HepG2 (cell line): Measurements from ENCODE around the gene PIMREG. TPM values are rescaled to one million over a fixed set of nuclear protein-coding genes. Genes with fewer than 3 reads are reported as not detected.
A peak's percentile ranks its signal among the peaks of the same experiment; 100 is the strongest.

ENCODE experiments used
- ATAC-seq: fragments of 200-7000 bp; cut with Tn5 transposase; 3 replicates; pipeline ENCODE4 v1.9.1; 2020; ENCODE audit warnings: mild to moderate bottlenecking, moderate library complexity
- BruUV-seq: library from RNA; stranded (reverse); fragments of 400-500 nt; replicated peaks from 2 replicates; lab custom pipeline; 2021; lab: Mats Ljungman, UMichigan
- CTCF ChIA-PET: fragments of 300-600 bp; formaldehyde crosslinking; extraction: SDS; loops from one replicate; lab custom pipeline; 2021; ENCODE audit warnings: low total read pairs, inconsistent platforms, low intra/inter-chr PET ratio; lab: Yijun Ruan, JAX
- POLR2A ChIA-PET: fragments of 350-600 bp; sonication (Branson Sonifier 250); formaldehyde crosslinking; loops from one replicate; lab custom pipeline; 2020; ENCODE audit warnings: antibody characterized with exemption, inconsistent platforms; lab: Yijun Ruan, JAX
- DNase-seq: peaks from one replicate; pipeline ENCODE4 v3.0.0-alpha.2; 2015; ENCODE audit warnings: low spot score
- FAIRE-seq: peaks from 3 replicates; lab custom pipeline; 2011; peaks lifted over from hg19 to GRCh38; lab: Jason Lieb, UNC
- H2AFZ ChIP-seq: one replicate; pipeline ENCODE4 v1.6.1; 2011; ENCODE audit warnings: low read length, inconsistent platforms
- H3K27ac ChIP-seq: fragments of 300-600 bp; 3 replicates; pipeline ENCODE4 v1.8.0; 2011; ENCODE audit warnings: mixed run types, mild to moderate bottlenecking, mixed read lengths, low read length, inconsistent platforms; ENCODE audit not compliant: insufficient read depth; ENCODE audit errors: extremely low read length
- H3K27me3 ChIP-seq, 2 experiments: fragments of 200-600 bp in 1 of 2; 2 replicates in 1 of 2; 3 replicates in 1 of 2; pipeline versions ENCODE4 v1.6.0 to v1.8.0; 2011; ENCODE audit warnings: low read length in 2 of 2, mild to moderate bottlenecking in 2 of 2, moderate library complexity in 2 of 2, inconsistent platforms in 1 of 2; ENCODE audit not compliant: insufficient read depth in 2 of 2, control insufficient read depth in 1 of 2
- H3K36me3 ChIP-seq, 2 experiments: fragments of 200-600 bp in 1 of 2; replicated peaks in 1 of 2; 2 replicates in 1 of 2; 3 replicates in 1 of 2; pipeline versions ENCODE4 v1.5.1 to v1.8.0; 2011; ENCODE audit warnings: low read length in 2 of 2, inconsistent platforms in 1 of 2; ENCODE audit not compliant: insufficient read depth in 2 of 2, control insufficient read depth in 1 of 2
- H3K4me1 ChIP-seq: 2 replicates; pipeline ENCODE4 v1.5.1; 2012; ENCODE audit warnings: low read length, inconsistent platforms; ENCODE audit not compliant: insufficient read depth
- H3K4me2 ChIP-seq: 2 replicates; pipeline ENCODE4 v1.6.0; 2011; ENCODE audit warnings: low read depth, low read length, inconsistent platforms
- H3K4me3 ChIP-seq, 3 experiments: fragments of 200-600 bp in 1 of 3; sonication (generic), shearing (Covaris generic) in 1 of 3; replicated peaks in 1 of 3; 2 replicates each; pipeline ENCODE4 v1.5.1; 2011 to 2016; ENCODE audit warnings: low read length in 3 of 3, inconsistent platforms in 2 of 3, low read depth in 2 of 3, mild to moderate bottlenecking in 2 of 3, control low read depth in 1 of 3, mixed read lengths in 1 of 3; ENCODE audit not compliant: insufficient read depth in 1 of 3
- H3K79me2 ChIP-seq: one replicate; pipeline ENCODE4 v1.6.1; 2011; ENCODE audit warnings: low read length, inconsistent platforms; ENCODE audit not compliant: insufficient read depth
- H3K9ac ChIP-seq: 2 replicates; pipeline ENCODE4 v1.6.0; 2011; ENCODE audit warnings: mild to moderate bottlenecking, low read depth, low read length, inconsistent platforms; ENCODE audit not compliant: insufficient read depth
- H3K9me3 ChIP-seq: 2 replicates; pipeline ENCODE4 v1.5.1; 2012; ENCODE audit warnings: mild to moderate bottlenecking, low read length
- H4K20me1 ChIP-seq: 2 replicates; pipeline ENCODE4 v1.6.0; 2011; ENCODE audit warnings: inconsistent platforms, mild to moderate bottlenecking, low read length, moderate library complexity; ENCODE audit not compliant: insufficient read depth
- FOXA1 ChIP-seq, 2 experiments: fragments of 450-650 bp in 1 of 2; sonication (generic) in 1 of 2; formaldehyde crosslinking in 1 of 2; IDR thresholded peaks; 2 replicates each; pipeline versions ENCODE4 v1.4.0 to v1.6.1; 2016 to 2020; ENCODE audit warnings: missing genetic modification reagents in 1 of 2
- PRMT3 ChIP-seq: sonication (generic); formaldehyde crosslinking; IDR thresholded peaks from 2 replicates; pipeline ENCODE4 v1.8.1; 2022; ENCODE audit warnings: low read depth, mild to moderate bottlenecking, moderate library complexity, missing genetic modification reagents, borderline replicate concordance
- SOX6 ChIP-seq, 2 experiments: fragments of 450-650 bp in 1 of 2; sonication (generic) in 1 of 2; formaldehyde crosslinking in 1 of 2; IDR thresholded peaks; 2 replicates each; pipeline versions ENCODE4 v1.4.0 to v1.6.1; 2017 to 2020; ENCODE audit warnings: antibody characterized with exemption in 1 of 2, mild to moderate bottlenecking in 1 of 2, missing genetic modification reagents in 1 of 2
- ZNF263 ChIP-seq: sonication (generic); formaldehyde crosslinking; IDR thresholded peaks from 2 replicates; pipeline ENCODE4 v1.4.0; 2020; ENCODE audit warnings: missing genetic modification reagents
- ZNF629 ChIP-seq: sonication (generic); formaldehyde crosslinking; conservative IDR thresholded peaks from 2 replicates; pipeline ENCODE4 v1.5.0; 2020; ENCODE audit warnings: missing genetic modification reagents
- ZSCAN21 ChIP-seq: sonication (generic); formaldehyde crosslinking; IDR thresholded peaks from 2 replicates; pipeline ENCODE4 v1.8.0; 2022; ENCODE audit warnings: mild to moderate bottlenecking, missing genetic modification reagents, moderate library complexity, borderline replicate concordance
- WGBS: methylation state at CpG from one replicate; pipeline ENCODE4 v1.1.6; 2017; ENCODE audit warnings: low lambda C conversion rate; 5-methylcytosine and 5-hydroxymethylcytosine counted together
- in situ Hi-C: cut with HindIII; loops from 2 replicates; pipeline ENCODE4 v1.10.0; 2017; ENCODE audit warnings: low pct_unique_long_range_greater_than_20kb; ENCODE audit not compliant: extremely low pct_ligation_motif_present
- intact Hi-C: fragments of 100-400 bp; cut with micrococcal nuclease; formaldehyde crosslinking; loops from one replicate; pipeline ENCODE4 v1.10.0; 2022; ENCODE audit not compliant: unreplicated experiment
- polyA plus RNA-seq, 8 experiments: library from polyadenylated mRNA; depleted of rRNA in 3 of 8; stranded (reverse) in 7 of 8; unstranded in 1 of 8; fragments of >200 nt; fragmentation: Illumina TruSeq in 4 of 8; extraction: Trizol in 4 of 8; gene quantifications; 2 replicates each; pipeline versions ENCODE4 v1.2.1 to v1.2.3, GENCODE V29; 2011 to 2016; ENCODE audit warnings: low read depth in 4 of 8, missing spikeins in 1 of 8, mixed read lengths in 1 of 8; ENCODE audit not compliant: insufficient read depth in 1 of 8
- total RNA-seq, 5 experiments: library from RNA; depleted of rRNA; stranded (reverse); fragments of >200 nt; fragmentation: Illumina TruSeq; extraction: Trizol; gene quantifications; 2 replicates each; pipeline ENCODE4 v1.2.3, GENCODE V29; 2016; ENCODE audit warnings: low read depth in 1 of 5

PIMREG gene
- total and polyA plus RNA-seq, 2 of the 13 experiments (the other 11 are each of a cell fraction or from before 2014, with no cell fraction given), result 15.6 to 30.3 TPM

GRCh38 chr17:6461792-6462524 lies 17.7 kb downstream of the PIMREG start:
- intact Hi-C loops (no loop called here), in situ Hi-C loops (no loop called here)
- no peak overlapping the region for H3K4me2 ChIP-seq
- H3K36me3 ChIP-seq, result no peaks in the 10 kb centered on the region
- H4K20me1 ChIP-seq, result no peaks in the 10 kb centered on the region
- BruUV-seq, result no TSS peak
- FAIRE-seq (no peak), ATAC-seq (no peak), DNase-seq (no peak)
- no peak overlapping the region for H3K9ac ChIP-seq
- CTCF ChIA-PET, result no interaction called here
- POLR2A ChIA-PET, result no interaction called here
- no peaks in the 10 kb centered on the region for H3K79me2 ChIP-seq
- H3K4me1 ChIP-seq, result peaks cover 16% of the 10 kb centered on the region
- no peaks in the 10 kb centered on the region; the same call in 1 of the 2 replicates for H3K9me3 ChIP-seq
- H2AFZ ChIP-seq, result no peak overlapping the region
- no peak overlapping the region for H3K27ac ChIP-seq
- TF ChIP-seq FOXA1 (IDR thresholded peaks at IDR 0.05), result no peak
- no peak for TF ChIP-seq FOXA1 (CRISPR knock-in tag; IDR thresholded peaks at IDR 0.05)
- 0 out of 2 replicates have a peak, but pooled peaks have one; percentile 21 for TF ChIP-seq ZNF629 (CRISPR knock-in tag)
- no peak overlapping the region for H3K4me3 ChIP-seq
- H3K27me3 ChIP-seq, result peaks cover 0 to 3% of the 10 kb centered on the region in 2 experiments; a peak in 3 of 5 replicates
- 43% methylated on average over 10 of the region's 10 CpGs for WGBS

GRCh38 chr17:6462692-6463091 lies 18.4 kb downstream of the PIMREG start:
- 50% methylated on average over 2 of the region's 2 CpGs for WGBS
- TF ChIP-seq ZSCAN21 (CRISPR knock-in tag) (no peak), PRMT3 (CRISPR knock-in tag) (no peak), SOX6 (IDR thresholded peaks at IDR 0.05) (no peak), SOX6 (CRISPR knock-in tag; IDR thresholded peaks at IDR 0.05) (no peak), ZNF263 (peak; percentile 94)
- TF ChIP-seq, all 625 proteins: peak for 1

More at GRCh38 chr17:6462692-6463091, 18.4 kb downstream of the PIMREG start:
- no peak overlapping the region for H3K9ac ChIP-seq
- H4K20me1 ChIP-seq, result no peaks in the 10 kb centered on the region
- intact Hi-C loops, result no loop called here
- no peaks in the 10 kb centered on the region for H3K79me2 ChIP-seq
- ChIA-PET POLR2A (no interaction called here), CTCF (no interaction called here)
- H2AFZ ChIP-seq, result no peak overlapping the region
- H3K4me3 ChIP-seq, result no peak overlapping the region
- no peaks in the 10 kb centered on the region for H3K36me3 ChIP-seq
- peaks cover 0 to 3% of the 10 kb centered on the region in 2 experiments; a peak in 3 of 5 replicates for H3K27me3 ChIP-seq
- DNase-seq, result no peak
- peaks cover 9% of the 10 kb centered on the region for H3K4me1 ChIP-seq
- H3K9me3 ChIP-seq, result no peaks in the 10 kb centered on the region; the same call in 1 of the 2 replicates
- no peak for FAIRE-seq
- in situ Hi-C loops, result no loop called here
- no peak overlapping the region for H3K27ac ChIP-seq
- no peak overlapping the region for H3K4me2 ChIP-seq
- no TSS peak for BruUV-seq
- no peak for ATAC-seq
